IMR-90 (cell line): ENCODE results near the gene SENP2.

Experiments used
- BHLHE40 ChIP-seq: fragments of 150-350 bp; IDR thresholded peaks from 2 replicates; pipeline ENCODE4 v1.6.1; 2016; ENCODE audit warnings: mild to moderate bottlenecking, low read depth, low read length
- CEBPB ChIP-seq: IDR thresholded peaks from 2 replicates; pipeline ENCODE4 v1.6.1; 2012; ENCODE audit warnings: low read depth, low read length, improper control_type of control experiment
- CHD1 ChIP-seq: IDR thresholded peaks from 2 replicates; pipeline ENCODE4 v1.6.1; 2012; ENCODE audit warnings: low read depth, low read length, improper control_type of control experiment
- FOS ChIP-seq: fragments of 150-350 bp; IDR thresholded peaks from 2 replicates; pipeline ENCODE4 v1.6.1; 2016; ENCODE audit warnings: low read depth, low read length
- MAFK ChIP-seq: IDR thresholded peaks from 2 replicates; pipeline ENCODE4 v1.6.1; 2012; ENCODE audit warnings: low read depth, low read length, improper control_type of control experiment
- MXI1 ChIP-seq: IDR thresholded peaks from 2 replicates; pipeline ENCODE4 v1.6.1; 2012; ENCODE audit warnings: low read depth, mild to moderate bottlenecking, low read length, moderate library complexity, borderline replicate concordance
- POLR2A ChIP-seq: IDR thresholded peaks from 2 replicates; pipeline ENCODE4 v1.6.1; 2012; ENCODE audit warnings: mild to moderate bottlenecking, low read depth, low read length
- RAD21 ChIP-seq: IDR thresholded peaks from 2 replicates; pipeline ENCODE4 v1.6.1; 2012; ENCODE audit warnings: low read length, improper control_type of control experiment
- RCOR1 ChIP-seq: IDR thresholded peaks from 2 replicates; pipeline ENCODE4 v1.6.1; 2012; ENCODE audit warnings: mild to moderate bottlenecking, low read length, improper control_type of control experiment; ENCODE audit not compliant: insufficient replicate concordance
- RFX5 ChIP-seq: IDR thresholded peaks from 2 replicates; pipeline ENCODE4 v1.8.0; 2012; ENCODE audit warnings: low read depth, mild to moderate bottlenecking, low read length, moderate library complexity
- SMC3 ChIP-seq: fragments of 150-350 bp; IDR thresholded peaks from 2 replicates; pipeline ENCODE4 v1.6.1; 2016; ENCODE audit warnings: low read depth, mild to moderate bottlenecking, antibody characterized with exemption, low read length, moderate library complexity
- USF2 ChIP-seq: fragments of 150-350 bp; IDR thresholded peaks from 2 replicates; pipeline ENCODE4 v1.6.1; 2017; ENCODE audit warnings: mild to moderate bottlenecking, antibody characterized with exemption, low read length, low read depth
- TF ChIP-seq, protein P1 (sequence below): conservative IDR thresholded peaks from 2 replicates; pipeline ENCODE4 v1.5.1; 2012; ENCODE audit warnings: mild to moderate bottlenecking, low read depth, low read length, improper control_type of control experiment

DNA sequence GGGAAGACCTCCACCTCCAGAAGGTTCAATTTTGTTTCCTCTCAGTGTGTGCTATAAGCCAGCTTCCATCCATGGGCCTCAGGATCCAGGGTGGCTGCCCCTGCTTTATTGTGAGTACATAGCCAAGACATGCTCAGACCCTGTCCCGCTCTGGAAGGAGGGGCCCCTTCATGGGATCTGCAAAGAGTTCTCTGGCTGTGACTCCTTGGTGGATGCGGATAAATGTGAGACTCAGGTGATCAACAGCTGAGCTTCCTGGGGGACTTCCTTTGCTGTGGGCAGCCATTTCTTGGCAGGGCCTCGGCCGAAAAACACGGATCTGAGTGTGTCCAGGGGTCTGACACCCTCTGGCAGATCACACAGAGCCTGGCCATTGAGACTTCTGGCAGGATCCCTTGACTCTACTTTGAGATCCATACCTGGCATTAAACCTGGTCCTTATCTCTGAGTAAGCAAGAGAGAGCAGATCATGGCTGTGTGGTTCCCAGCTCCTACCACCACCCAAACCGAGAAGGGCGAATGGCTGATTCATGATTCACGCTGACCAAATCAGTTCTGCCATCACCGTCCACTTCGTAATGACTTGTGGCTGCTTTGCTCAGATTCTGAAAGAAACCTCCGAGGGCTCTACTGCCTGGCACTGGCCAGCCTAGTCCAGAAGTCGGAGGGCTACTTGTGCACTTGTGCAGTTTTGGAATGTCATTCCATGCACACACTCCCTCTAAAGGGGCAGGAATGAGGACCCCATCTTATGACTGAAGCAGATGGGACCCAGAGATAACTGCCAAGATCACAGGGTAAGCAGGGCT lies 68.1 kb downstream of the SENP2 start:
- TF ChIP-seq, protein P1, sequence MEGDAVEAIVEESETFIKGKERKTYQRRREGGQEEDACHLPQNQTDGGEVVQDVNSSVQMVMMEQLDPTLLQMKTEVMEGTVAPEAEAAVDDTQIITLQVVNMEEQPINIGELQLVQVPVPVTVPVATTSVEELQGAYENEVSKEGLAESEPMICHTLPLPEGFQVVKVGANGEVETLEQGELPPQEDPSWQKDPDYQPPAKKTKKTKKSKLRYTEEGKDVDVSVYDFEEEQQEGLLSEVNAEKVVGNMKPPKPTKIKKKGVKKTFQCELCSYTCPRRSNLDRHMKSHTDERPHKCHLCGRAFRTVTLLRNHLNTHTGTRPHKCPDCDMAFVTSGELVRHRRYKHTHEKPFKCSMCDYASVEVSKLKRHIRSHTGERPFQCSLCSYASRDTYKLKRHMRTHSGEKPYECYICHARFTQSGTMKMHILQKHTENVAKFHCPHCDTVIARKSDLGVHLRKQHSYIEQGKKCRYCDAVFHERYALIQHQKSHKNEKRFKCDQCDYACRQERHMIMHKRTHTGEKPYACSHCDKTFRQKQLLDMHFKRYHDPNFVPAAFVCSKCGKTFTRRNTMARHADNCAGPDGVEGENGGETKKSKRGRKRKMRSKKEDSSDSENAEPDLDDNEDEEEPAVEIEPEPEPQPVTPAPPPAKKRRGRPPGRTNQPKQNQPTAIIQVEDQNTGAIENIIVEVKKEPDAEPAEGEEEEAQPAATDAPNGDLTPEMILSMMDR = no peak
- TF ChIP-seq RCOR1 = no peak
- no peak for TF ChIP-seq SMC3
- TF ChIP-seq POLR2A = no peak
- TF ChIP-seq BHLHE40 = no peak
- no peak for TF ChIP-seq CHD1
- TF ChIP-seq RFX5 = no peak
- TF ChIP-seq CEBPB = no peak
- no peak for TF ChIP-seq RAD21
- TF ChIP-seq MXI1 = no peak
- TF ChIP-seq MAFK = no peak
- no peak for TF ChIP-seq USF2
- no peak for TF ChIP-seq FOS
